ENCODE results near the gene BRD8. TPM values are rescaled to one million over a fixed set of nuclear protein-coding genes. Genes with fewer than 3 reads are reported as not detected.

The BRD8 gene
- total and polyA plus RNA-seq, 4 donors = 47.0 to 111 (median 79.7) TPM

DNA sequence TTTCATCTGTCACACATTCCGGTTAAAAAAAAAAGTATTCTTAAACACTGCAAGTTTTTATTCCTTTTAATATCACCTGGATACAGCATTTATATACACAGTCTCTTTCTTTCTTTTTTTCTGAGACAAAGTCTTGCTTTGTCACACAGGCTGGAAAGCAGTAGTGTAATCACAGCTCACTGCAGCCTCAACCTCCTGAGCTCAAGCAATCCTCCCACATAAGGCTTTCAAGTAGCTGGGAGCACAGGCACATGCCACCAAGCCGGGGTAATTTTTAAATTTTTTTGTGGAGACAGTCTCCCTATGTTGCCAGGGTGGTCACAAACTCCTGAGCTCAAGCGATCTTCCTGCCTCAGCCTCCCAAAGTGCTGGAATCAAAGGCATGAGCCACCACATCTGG is 14.4 kb upstream of the BRD8 start:
- WGBS (ENCODE audit: insufficient coverage) = 100% methylated on average over 1 of the region's 3 CpGs
- H3K27ac ChIP-seq (ENCODE audit: low read depth, low read length) = no peak overlapping the region

DNA sequence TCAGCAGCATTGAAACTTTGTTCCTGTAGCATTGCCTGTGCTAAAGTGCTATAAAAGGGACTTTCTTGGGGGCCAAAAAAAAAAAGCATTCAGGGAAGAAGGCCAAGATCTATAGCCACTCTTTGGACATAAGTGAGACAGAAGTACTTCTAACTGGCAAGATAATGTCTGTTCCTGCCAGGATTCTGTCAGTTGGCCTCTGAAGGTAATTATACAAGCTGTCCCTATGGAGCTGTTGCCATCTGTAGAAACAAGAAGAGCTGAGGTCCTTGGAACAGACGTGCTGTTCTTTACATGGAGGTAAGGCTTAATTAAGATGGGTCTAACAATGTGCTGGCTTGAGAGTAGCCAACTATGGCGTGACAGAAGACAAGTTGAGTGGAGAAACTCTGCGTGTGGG is 10.2 kb upstream of the BRD8 start:
- Histone ChIP-seq H3K27me3 (ENCODE audit: control insufficient read depth, insufficient read depth, low read length) (no peaks in the 10 kb centered on the region), H3K9me3 (ENCODE audit: control insufficient read depth, insufficient read depth, low read length) (no peaks in the 10 kb centered on the region), H3K4me1 (ENCODE audit: control insufficient read depth, insufficient read depth, low read length) (no peaks in the 10 kb centered on the region), H3K27ac (ENCODE audit: low read depth, low read length) (no peak overlapping the region), H3K36me3 (ENCODE audit: control insufficient read depth, insufficient read depth, low read length) (peaks cover 38% of the 10 kb centered on the region), H3K4me3 (ENCODE audit: low read depth, low read length) (no peak overlapping the region)
- peak in 2 of 6 donors; percentile 16 to 74 for DNase-seq (ENCODE audit: low read depth in 4 of 6, low spot score in 6 of 6)
- WGBS (ENCODE audit: insufficient coverage) = 71% methylated on average over 3 of the region's 3 CpGs

More for the DNA sequence above, 14.4 kb upstream of the BRD8 start:
- Histone ChIP-seq H3K27me3 (ENCODE audit: control insufficient read depth, insufficient read depth, low read length) (no peaks in the 10 kb centered on the region), H3K4me3 (ENCODE audit: low read depth, low read length) (no peak overlapping the region), H3K36me3 (ENCODE audit: control insufficient read depth, insufficient read depth, low read length) (peaks cover 65% of the 10 kb centered on the region), H3K9me3 (ENCODE audit: control insufficient read depth, insufficient read depth, low read length) (no peaks in the 10 kb centered on the region), H3K4me1 (ENCODE audit: control insufficient read depth, insufficient read depth, low read length) (no peaks in the 10 kb centered on the region)
- DNase-seq (ENCODE audit: low read depth in 4 of 6, low spot score in 6 of 6) = no peak

DNA sequence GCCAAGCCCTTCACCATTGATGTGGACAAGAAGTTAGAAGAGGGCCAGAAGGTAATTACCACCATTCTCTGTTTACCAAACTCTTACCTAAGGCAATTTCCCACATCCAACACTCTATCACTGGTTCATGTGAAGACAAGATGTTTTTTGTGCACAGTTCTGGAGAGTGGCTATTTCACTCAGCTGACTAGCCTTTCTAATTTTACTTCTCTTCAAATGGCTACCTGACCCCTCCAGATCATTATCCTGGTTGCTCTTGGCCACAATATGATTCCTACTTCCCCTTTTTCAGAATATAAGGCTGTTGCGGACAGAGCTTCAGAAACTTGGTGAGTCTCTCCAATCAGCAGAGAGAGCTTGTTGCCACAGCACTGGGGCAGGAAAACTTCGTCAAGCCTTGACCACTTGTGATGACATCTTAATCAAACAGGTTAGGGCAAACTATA is 7.6 kb upstream of the BRD8 start:
- no peaks in the 10 kb centered on the region for H3K4me1 ChIP-seq (ENCODE audit: control insufficient read depth, insufficient read depth, low read length)
- H3K9me3 ChIP-seq (ENCODE audit: control insufficient read depth, insufficient read depth, low read length) = no peaks in the 10 kb centered on the region
- H3K36me3 ChIP-seq (ENCODE audit: control insufficient read depth, insufficient read depth, low read length) = peaks cover 21% of the 10 kb centered on the region
- no peak for DNase-seq (ENCODE audit: low read depth in 4 of 6, low spot score in 6 of 6)
- no peaks in the 10 kb centered on the region for H3K27me3 ChIP-seq (ENCODE audit: control insufficient read depth, insufficient read depth, low read length)
- 100% methylated on average over 1 of the region's 2 CpGs for WGBS (ENCODE audit: insufficient coverage)
- no peak overlapping the region for H3K27ac ChIP-seq (ENCODE audit: low read depth, low read length)
- H3K4me3 ChIP-seq (ENCODE audit: low read depth, low read length) = no peak overlapping the region

DNA sequence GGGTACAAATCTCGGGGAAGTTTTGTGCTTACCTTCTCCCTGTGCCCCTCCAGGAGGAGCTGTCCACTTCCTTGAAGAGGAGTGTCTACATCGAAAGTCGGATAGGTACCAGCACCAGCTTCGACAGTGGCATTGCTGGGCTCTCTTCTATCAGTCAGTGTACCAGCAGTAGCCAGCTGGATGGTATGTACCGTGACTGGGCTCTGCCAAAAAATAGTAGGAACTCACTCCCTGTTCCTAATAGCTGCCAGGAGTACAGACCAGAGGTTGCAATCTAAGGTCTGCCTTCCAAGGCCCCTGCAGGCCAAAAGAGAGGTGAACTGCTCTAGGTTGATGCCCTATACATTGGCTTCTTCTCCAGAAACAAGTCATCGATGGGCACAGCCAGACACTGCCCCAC is 4.4 kb upstream of the BRD8 start:
- WGBS (ENCODE audit: insufficient coverage) = 94% methylated on average over 6 of the region's 6 CpGs
- Histone ChIP-seq H3K27ac (ENCODE audit: low read depth, low read length) (no peak overlapping the region), H3K4me3 (ENCODE audit: low read depth, low read length) (no peak overlapping the region), H3K36me3 (ENCODE audit: control insufficient read depth, insufficient read depth, low read length) (peaks cover 3% of the 10 kb centered on the region), H3K27me3 (ENCODE audit: control insufficient read depth, insufficient read depth, low read length) (no peaks in the 10 kb centered on the region), H3K9me3 (ENCODE audit: control insufficient read depth, insufficient read depth, low read length) (no peaks in the 10 kb centered on the region), H3K4me1 (ENCODE audit: control insufficient read depth, insufficient read depth, low read length) (peaks cover 8% of the 10 kb centered on the region)
- no peak for DNase-seq (ENCODE audit: low read depth in 4 of 6, low spot score in 6 of 6)

DNA sequence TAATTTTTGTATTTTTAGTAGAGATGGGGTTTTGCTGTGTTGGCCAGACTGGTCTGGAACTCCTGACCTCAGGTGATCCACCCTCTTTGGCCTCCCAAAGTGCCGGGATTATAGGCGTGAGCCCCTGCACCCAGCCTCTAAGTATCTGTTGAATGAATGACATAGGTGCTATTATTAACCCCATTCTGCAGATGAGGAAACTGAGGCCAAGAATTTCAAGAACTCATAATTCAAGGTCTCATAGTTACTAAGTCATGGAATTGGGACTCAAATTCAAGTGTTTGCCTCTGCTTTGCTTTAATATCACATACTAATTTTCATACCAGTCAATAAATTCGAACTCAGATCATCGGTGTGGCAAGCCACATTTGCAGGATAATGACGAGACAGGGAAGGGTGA is 2.4 kb upstream of the BRD8 start:
- no peak overlapping the region for H3K27ac ChIP-seq (ENCODE audit: low read depth, low read length)
- H3K27me3 ChIP-seq (ENCODE audit: control insufficient read depth, insufficient read depth, low read length) = no peaks in the 10 kb centered on the region
- H3K4me1 ChIP-seq (ENCODE audit: control insufficient read depth, insufficient read depth, low read length) = peaks cover 19% of the 10 kb centered on the region
- no peak for DNase-seq (ENCODE audit: low read depth in 4 of 6, low spot score in 6 of 6)
- no peak overlapping the region for H3K4me3 ChIP-seq (ENCODE audit: low read depth, low read length)
- WGBS (ENCODE audit: insufficient coverage) = 96% methylated on average over 3 of the region's 5 CpGs
- H3K36me3 ChIP-seq (ENCODE audit: control insufficient read depth, insufficient read depth, low read length) = peaks cover 11% of the 10 kb centered on the region
- no peaks in the 10 kb centered on the region for H3K9me3 ChIP-seq (ENCODE audit: control insufficient read depth, insufficient read depth, low read length)

DNA sequence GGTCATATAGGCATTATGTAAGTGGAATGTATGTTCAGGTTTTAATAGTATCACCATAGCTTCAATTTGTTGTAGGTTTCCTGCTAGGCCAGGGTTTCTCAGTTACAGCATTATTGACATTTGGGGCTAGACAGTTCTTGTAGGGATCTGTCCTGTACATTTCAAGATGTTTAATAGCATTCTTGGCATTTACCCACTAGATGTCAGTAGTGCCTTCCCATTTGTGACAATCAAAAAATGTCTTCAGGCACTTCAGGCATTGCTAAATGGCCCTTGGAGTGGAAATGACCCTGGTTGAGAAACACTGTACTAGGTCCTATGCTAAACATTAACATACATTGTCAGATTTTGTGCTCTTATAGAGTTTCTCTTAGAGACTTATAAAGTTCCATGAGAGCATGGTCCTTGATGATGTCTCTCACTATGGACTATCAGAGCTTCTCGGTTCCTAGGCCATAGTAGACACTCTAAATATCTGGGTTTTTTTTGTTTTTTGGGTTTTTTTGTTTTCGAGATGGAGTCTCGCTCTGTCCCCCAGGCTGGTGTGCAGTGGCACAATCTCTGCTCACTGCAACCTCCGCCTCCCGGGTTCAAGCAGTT is 1.9 kb upstream of the BRD8 start:
- Histone ChIP-seq H3K36me3 (ENCODE audit: control insufficient read depth, insufficient read depth, low read length) (peaks cover 16% of the 10 kb centered on the region), H3K4me1 (ENCODE audit: control insufficient read depth, insufficient read depth, low read length) (peaks cover 19% of the 10 kb centered on the region), H3K27ac (ENCODE audit: low read depth, low read length) (no peak overlapping the region), H3K27me3 (ENCODE audit: control insufficient read depth, insufficient read depth, low read length) (no peaks in the 10 kb centered on the region), H3K4me3 (ENCODE audit: low read depth, low read length) (peak overlapping the region; percentile 95), H3K9me3 (ENCODE audit: control insufficient read depth, insufficient read depth, low read length) (no peaks in the 10 kb centered on the region)
- DNase-seq (ENCODE audit: low read depth in 4 of 6, low spot score in 6 of 6) = peak in 5 of 6 donors; percentile 17 to 86 (median 33)
- no CpG with 5 or more reads among the region's 5 CpGs for WGBS (ENCODE audit: insufficient coverage)

DNA sequence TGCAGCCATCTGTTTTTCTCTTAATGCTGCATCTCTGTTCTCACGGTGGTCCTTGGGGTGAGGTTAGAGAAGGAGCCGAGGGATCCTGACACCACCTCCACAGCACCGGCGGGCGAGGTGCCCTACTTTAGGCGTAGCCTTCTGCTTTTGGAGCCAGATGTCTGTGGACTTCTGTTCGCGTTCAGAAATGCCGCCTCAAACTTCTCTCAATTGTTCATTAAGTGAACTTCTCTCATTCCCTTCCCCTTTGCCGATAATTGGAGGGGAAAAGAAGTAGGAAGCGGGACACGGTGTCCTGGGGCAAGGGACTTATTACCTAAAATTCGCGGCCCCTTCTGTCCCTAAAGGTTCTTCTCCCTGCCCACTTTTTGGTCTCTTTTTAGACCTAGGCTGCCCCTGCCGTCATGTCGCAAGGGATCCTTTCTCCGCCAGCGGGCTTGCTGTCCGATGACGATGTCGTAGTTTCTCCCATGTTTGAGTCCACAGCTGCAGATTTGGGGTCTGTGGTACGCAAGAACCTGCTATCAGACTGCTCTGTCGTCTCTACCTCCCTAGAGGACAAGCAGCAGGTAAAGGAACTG is 937 bp upstream of the BRD8 start:
- peak overlapping the region; percentile 95 for H3K4me3 ChIP-seq (ENCODE audit: low read depth, low read length)
- H3K36me3 ChIP-seq (ENCODE audit: control insufficient read depth, insufficient read depth, low read length) = peaks cover 24% of the 10 kb centered on the region
- no peak overlapping the region for H3K27ac ChIP-seq (ENCODE audit: low read depth, low read length)
- no peak for DNase-seq (ENCODE audit: low read depth in 4 of 6, low spot score in 6 of 6)
- WGBS (ENCODE audit: insufficient coverage) = 1% methylated on average over 12 of the region's 23 CpGs
- H3K4me1 ChIP-seq (ENCODE audit: control insufficient read depth, insufficient read depth, low read length) = peaks cover 19% of the 10 kb centered on the region
- no peaks in the 10 kb centered on the region for H3K27me3 ChIP-seq (ENCODE audit: control insufficient read depth, insufficient read depth, low read length)
- H3K9me3 ChIP-seq (ENCODE audit: control insufficient read depth, insufficient read depth, low read length) = no peaks in the 10 kb centered on the region

DNA sequence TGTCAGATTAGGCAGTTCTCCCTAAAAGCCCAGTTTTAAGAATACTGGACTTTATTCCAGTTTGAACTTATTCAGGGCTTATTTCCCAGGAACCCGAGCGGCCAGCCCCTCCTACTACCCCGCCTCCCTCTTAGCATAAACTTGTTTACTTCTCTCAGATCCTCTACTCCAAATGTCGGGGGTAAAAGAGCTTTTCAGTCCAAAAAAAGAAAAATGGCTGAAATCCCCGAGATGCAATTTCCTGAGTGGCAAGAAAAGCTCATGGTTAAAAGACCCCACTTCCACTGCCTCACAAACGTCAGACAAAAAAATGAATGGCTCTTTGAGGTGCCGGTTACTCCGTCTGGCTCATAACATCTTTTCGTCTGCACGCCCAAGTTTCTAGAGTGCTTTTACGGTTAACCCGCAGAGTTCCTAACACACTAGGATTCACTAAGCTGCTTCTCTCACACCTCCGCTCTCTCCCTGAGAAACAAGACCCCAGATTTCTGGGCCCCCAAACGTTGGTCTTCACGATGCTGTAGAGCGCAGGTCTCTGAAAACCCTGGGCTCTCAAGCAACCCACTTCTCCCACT is 402 bp downstream of the BRD8 start:
- WGBS (ENCODE audit: insufficient coverage) = 0% methylated on average over 15 of the region's 16 CpGs
- peak in 5 of 6 donors; percentile 17 to 57 (median 26) for DNase-seq (ENCODE audit: low read depth in 4 of 6, low spot score in 6 of 6)
- Histone ChIP-seq H3K4me1 (ENCODE audit: control insufficient read depth, insufficient read depth, low read length) (peaks cover 19% of the 10 kb centered on the region), H3K4me3 (ENCODE audit: low read depth, low read length) (peak overlapping the region; percentile 95), H3K36me3 (ENCODE audit: control insufficient read depth, insufficient read depth, low read length) (peaks cover 33% of the 10 kb centered on the region), H3K9me3 (ENCODE audit: control insufficient read depth, insufficient read depth, low read length) (no peaks in the 10 kb centered on the region), H3K27me3 (ENCODE audit: control insufficient read depth, insufficient read depth, low read length) (no peaks in the 10 kb centered on the region), H3K27ac (ENCODE audit: low read depth, low read length) (peak overlapping the region; percentile 94)

DNA sequence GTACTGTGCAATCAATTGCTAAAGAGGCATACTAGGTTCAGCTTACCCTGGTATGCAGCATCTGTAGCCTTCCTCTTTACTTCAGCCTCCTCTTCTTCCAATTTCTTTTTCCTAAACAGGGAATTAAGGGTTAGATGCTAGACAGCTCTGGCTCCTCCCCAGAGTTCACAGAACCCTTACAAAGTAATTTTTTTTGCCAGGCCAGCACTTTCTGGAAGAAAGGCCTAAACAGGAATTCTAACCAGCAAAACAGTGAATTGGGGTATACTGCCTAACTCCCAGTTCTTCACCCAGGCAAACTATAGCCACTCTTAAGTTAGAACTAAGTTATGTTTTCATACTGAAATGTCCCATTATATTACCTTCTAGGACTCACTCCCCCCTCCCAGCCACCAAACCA is 8.1 kb downstream of the BRD8 start:
- H3K27me3 ChIP-seq (ENCODE audit: control insufficient read depth, insufficient read depth, low read length) = no peaks in the 10 kb centered on the region
- no peaks in the 10 kb centered on the region for H3K4me1 ChIP-seq (ENCODE audit: control insufficient read depth, insufficient read depth, low read length)
- H3K9me3 ChIP-seq (ENCODE audit: control insufficient read depth, insufficient read depth, low read length) = no peaks in the 10 kb centered on the region
- H3K4me3 ChIP-seq (ENCODE audit: low read depth, low read length) = no peak overlapping the region
- H3K36me3 ChIP-seq (ENCODE audit: control insufficient read depth, insufficient read depth, low read length) = peaks cover 68% of the 10 kb centered on the region
- no peak overlapping the region for H3K27ac ChIP-seq (ENCODE audit: low read depth, low read length)
- DNase-seq (ENCODE audit: low read depth in 4 of 6, low spot score in 6 of 6) = no peak

DNA sequence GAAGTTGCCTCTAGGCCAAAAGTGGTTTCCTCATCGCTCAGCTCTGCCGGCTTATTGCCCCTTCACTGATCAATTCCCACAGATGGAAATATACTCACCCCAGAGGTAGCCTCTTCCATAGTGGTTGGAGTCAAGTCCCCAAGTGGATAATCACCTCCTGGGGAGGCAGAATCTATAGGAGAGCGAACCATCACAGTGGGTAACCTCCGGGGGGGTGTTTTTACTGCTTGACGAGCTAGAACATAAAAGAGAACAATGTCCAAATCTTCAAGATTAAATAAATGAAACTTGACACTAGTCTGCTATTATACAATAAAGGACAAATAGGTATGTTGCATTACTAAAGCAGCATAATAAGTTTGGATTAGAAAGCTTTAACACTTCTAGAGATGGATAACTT is 9.3 kb downstream of the BRD8 start:
- Histone ChIP-seq H3K27ac (ENCODE audit: low read depth, low read length) (no peak overlapping the region), H3K4me3 (ENCODE audit: low read depth, low read length) (no peak overlapping the region), H3K27me3 (ENCODE audit: control insufficient read depth, insufficient read depth, low read length) (no peaks in the 10 kb centered on the region), H3K9me3 (ENCODE audit: control insufficient read depth, insufficient read depth, low read length) (no peaks in the 10 kb centered on the region), H3K36me3 (ENCODE audit: control insufficient read depth, insufficient read depth, low read length) (peaks cover 70% of the 10 kb centered on the region), H3K4me1 (ENCODE audit: control insufficient read depth, insufficient read depth, low read length) (no peaks in the 10 kb centered on the region)
- no CpG with 5 or more reads among the region's 5 CpGs for WGBS (ENCODE audit: insufficient coverage)
- no peak for DNase-seq (ENCODE audit: low read depth in 4 of 6, low spot score in 6 of 6)
